ENCODE results near the gene ERGIC1. TPM values are rescaled to one million over a fixed set of nuclear protein-coding genes. Genes with fewer than 3 reads are reported as not detected.

Gene ERGIC1
- total and polyA plus RNA-seq, 3 donors from 2014 or later: 89.8 to 100.0 (median 94.1) TPM

DNA sequence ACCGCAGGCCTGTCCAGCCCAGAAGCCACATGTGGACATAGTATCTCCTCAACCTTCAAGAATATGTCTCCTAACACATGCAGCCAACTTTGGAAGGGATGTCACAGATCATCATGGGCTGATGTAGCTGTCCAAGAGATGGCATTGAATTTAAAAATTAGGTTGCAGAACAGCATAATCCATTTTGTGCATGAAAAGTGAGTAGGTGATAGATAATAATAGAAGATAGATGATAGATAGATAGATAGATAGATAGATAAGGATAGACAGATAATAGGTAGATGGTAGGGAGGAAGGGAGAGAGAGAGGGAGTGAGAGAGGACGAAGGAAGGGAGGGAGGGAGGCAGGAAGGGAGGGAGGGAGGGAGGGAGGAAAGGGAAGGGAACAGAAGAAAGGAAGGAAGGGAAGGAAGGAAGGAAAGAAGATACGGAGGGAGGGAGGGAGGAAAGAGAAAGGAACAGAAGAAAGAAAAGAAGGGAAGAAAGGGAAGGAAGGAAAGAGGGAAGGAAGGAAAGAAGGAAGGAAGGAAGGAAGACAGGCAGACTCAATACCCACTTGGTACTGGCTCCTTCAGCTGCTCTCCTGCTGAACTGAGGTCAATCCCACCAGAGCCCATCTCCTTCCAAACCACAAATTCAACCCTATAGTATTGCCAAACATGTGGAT, 28.9 kb upstream of the ERGIC1 start:
- no peak overlapping the region for H3K27ac ChIP-seq
- no peaks in the 10 kb centered on the region for H3K4me1 ChIP-seq
- H3K9me3 ChIP-seq: no peaks in the 10 kb centered on the region
- no peaks in the 10 kb centered on the region for H3K36me3 ChIP-seq (ENCODE audit: low read depth, missing control alignments)
- TF ChIP-seq POLR2A (IDR thresholded peaks at IDR 0.05) (no peak), CTCF (IDR thresholded peaks at IDR 0.05) (no peak)
- 79 to 87% methylated on average over 3 of the region's 3 CpGs for WGBS, 2 donors
- H3K4me3 ChIP-seq: no peak overlapping the region
- no peak for DNase-seq
- intact Hi-C loops (cut with DNase I; ENCODE audit: low total_unique reads): no loop called here
- H3K27me3 ChIP-seq: no peaks in the 10 kb centered on the region

DNA sequence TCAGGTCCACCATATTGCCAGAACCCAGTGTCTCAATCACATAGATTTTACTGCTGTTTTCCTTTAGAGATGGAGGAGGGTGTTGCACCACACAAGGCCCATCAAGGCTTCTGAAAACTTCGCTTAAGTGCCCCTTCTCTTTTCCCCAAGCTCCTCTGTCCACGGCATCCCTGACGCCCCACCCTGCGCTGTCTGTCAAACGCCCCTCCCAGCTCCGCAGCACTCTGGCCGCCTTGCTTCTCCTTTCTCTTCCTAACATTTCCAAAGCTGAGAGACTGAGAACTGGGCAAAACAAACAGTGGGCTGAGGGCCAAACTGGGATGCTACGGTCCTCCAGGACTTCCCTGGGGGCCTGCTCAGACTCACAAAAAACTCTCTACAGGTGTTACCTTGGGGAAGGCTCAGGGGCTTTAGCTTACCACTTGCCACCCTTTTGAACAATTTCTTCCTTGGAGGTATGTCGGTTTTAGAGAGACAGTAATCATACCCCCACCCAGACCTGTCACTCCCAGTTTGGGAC, 28.3 kb upstream of the ERGIC1 start:
- H3K36me3 ChIP-seq (ENCODE audit: low read depth, missing control alignments): no peaks in the 10 kb centered on the region
- no peaks in the 10 kb centered on the region for H3K27me3 ChIP-seq
- DNase-seq: no peak
- intact Hi-C loops (cut with DNase I; ENCODE audit: low total_unique reads): no loop called here
- TF ChIP-seq CTCF (IDR thresholded peaks at IDR 0.05) (no peak), POLR2A (IDR thresholded peaks at IDR 0.05) (no peak)
- H3K9me3 ChIP-seq: no peaks in the 10 kb centered on the region
- no peaks in the 10 kb centered on the region for H3K4me1 ChIP-seq
- 77 to 90% methylated on average over 9 of the region's 9 CpGs for WGBS, 2 donors
- H3K27ac ChIP-seq: no peak overlapping the region
- H3K4me3 ChIP-seq: no peak overlapping the region

DNA sequence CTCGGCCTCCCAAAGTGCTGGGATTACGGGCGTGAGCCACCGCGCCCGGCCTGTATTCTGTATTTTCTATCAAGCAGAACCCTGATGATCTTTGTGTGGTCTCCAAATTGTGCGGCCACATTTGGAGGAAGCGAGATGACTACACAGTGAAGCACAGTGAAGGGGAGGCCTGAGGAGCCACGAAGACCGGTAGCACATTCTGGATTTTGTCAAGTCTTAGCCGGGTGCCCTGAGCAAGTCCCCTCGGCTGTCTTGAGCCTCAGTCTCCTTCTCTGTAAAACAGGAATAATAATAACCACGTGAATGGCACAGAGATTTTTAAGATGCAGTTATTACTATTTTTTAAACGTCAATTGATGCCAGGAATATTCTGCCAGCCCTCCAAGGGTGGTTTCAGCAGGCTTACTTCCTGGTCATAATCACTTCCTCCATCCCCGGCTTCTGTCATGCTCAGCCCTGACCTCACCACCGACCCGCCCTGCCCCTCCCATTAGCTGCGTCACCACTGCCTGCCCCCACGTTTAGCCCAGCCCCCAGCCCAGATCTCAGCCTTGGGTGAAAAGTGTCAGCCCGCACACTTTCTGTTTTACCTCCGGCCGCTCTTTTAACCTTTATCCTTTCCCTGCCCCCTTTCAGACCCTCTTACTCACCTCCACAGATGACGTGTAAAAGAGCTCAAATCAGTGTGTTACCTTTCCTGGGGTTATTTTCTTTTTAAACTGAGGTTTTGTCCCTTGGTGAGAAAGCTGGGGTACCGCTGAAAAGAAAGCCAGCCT, 27.0 kb upstream of the ERGIC1 start:
- H3K4me3 ChIP-seq: no peak overlapping the region
- intact Hi-C loops (cut with DNase I; ENCODE audit: low total_unique reads): no loop called here
- H3K27ac ChIP-seq: peak overlapping the region in 1 of 2 donors; percentile 71
- DNase-seq: peak; percentile 69
- no peaks in the 10 kb centered on the region for H3K36me3 ChIP-seq (ENCODE audit: low read depth, missing control alignments)
- no peaks in the 10 kb centered on the region for H3K27me3 ChIP-seq
- H3K4me1 ChIP-seq: no peaks in the 10 kb centered on the region
- no peaks in the 10 kb centered on the region for H3K9me3 ChIP-seq
- WGBS, 2 donors: 56 to 63% methylated on average over 24 of the region's 24 CpGs
- TF ChIP-seq POLR2A (IDR thresholded peaks at IDR 0.05) (no peak), CTCF (IDR thresholded peaks at IDR 0.05) (no peak)

DNA sequence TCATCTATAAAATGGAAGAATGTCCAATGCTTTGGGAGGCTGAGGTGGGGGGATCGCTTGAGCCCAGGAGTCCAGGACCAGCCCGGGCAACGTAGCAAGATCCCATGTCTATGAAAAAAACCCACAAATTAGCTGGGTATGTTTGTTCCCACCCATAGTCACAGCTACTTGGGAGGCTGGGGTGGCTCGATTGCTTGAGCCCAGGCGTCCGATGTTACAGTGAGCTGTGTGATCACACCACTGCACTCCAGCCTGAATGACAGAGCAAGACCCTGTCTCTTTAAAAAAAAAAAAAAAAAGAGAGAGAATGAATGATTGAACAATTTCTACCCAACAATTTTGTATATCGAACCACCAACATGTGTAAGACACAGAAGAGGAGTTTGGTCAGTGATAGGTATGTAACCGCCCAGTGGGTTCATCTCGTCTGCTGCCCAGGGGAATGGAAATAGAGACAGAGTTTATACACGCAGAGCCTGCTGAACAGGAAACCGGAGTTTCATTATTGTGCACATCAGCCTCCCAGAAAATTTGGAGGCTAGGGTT, 26.2 kb upstream of the ERGIC1 start:
- H3K4me1 ChIP-seq: no peaks in the 10 kb centered on the region
- DNase-seq: no peak
- no peaks in the 10 kb centered on the region for H3K27me3 ChIP-seq
- H3K9me3 ChIP-seq: no peaks in the 10 kb centered on the region
- TF ChIP-seq POLR2A (IDR thresholded peaks at IDR 0.05) (no peak), CTCF (IDR thresholded peaks at IDR 0.05) (no peak)
- no peaks in the 10 kb centered on the region for H3K36me3 ChIP-seq (ENCODE audit: low read depth, missing control alignments)
- WGBS, 2 donors: 72 to 87% methylated on average over 11 of the region's 11 CpGs
- H3K27ac ChIP-seq: no peak overlapping the region
- H3K4me3 ChIP-seq: no peak overlapping the region
- intact Hi-C loops (cut with DNase I; ENCODE audit: low total_unique reads): no loop called here

Data from testis (tissue), 3 donors.